K562 (cell line): ENCODE results near the gene ST6GALNAC3. TPM values are rescaled to one million over a fixed set of nuclear protein-coding genes. Genes with fewer than 3 reads are reported as not detected.

ENCODE experiments used
- CHD7 ChIP-seq: fragments of 200-600 bp; sonication (generic); IDR thresholded peaks from one replicate; pipeline ENCODE4 v1.6.1; 2012; ENCODE audit warnings: mild to moderate bottlenecking, low read depth, low read length, inconsistent platforms
- GABPB1 ChIP-seq: sonication (generic); formaldehyde crosslinking; IDR thresholded peaks from 2 replicates; pipeline ENCODE4 v1.8.0; 2022; ENCODE audit warnings: mild to moderate bottlenecking, missing genetic modification reagents
- IFI16 ChIP-seq: fragments of 250-450 bp; sonication (Bioruptor Pico); IDR thresholded peaks from 2 replicates; pipeline ENCODE4 v2.1.2; 2022; ENCODE audit warnings: mild to moderate bottlenecking, inconsistent platforms
- PML ChIP-seq: IDR thresholded peaks from 2 replicates; pipeline ENCODE4 v1.6.1; 2012; ENCODE audit warnings: low read length, inconsistent platforms
- SIN3B ChIP-seq: fragments of 450-650 bp; IDR thresholded peaks from 2 replicates; pipeline ENCODE4 v1.6.1; 2017; ENCODE audit warnings: low read depth, mild to moderate bottlenecking, moderate library complexity
- ZKSCAN3 ChIP-seq: fragments of 250-450 bp; sonication (Bioruptor Pico); IDR thresholded peaks from 2 replicates; pipeline ENCODE4 v1.4.0; 2020
- polyA plus RNA-seq, 8 experiments: library from polyadenylated mRNA; depleted of rRNA in 4 of 8; stranded (reverse) in 5 of 8; unstranded in 3 of 8; fragments of >200 nt; fragmentation: Nextera tagmentation in 2 of 8; fragmentation: Illumina TruSeq in 1 of 8; extraction: Ambion mirVana in 2 of 8; extraction: Trizol in 1 of 8; gene quantifications; 2 replicates each; pipeline versions ENCODE4 v1.2.1 to v1.2.3, GENCODE V29; 2011 to 2014; ENCODE audit warnings: inconsistent platforms in 1 of 8, missing spikeins in 1 of 8
- total RNA-seq, 7 experiments: library from RNA; depleted of rRNA in 6 of 7; stranded (reverse); fragments of >200 nt in 6 of 7; fragmentation: Illumina TruSeq in 2 of 7; extraction: Trizol in 2 of 7; gene quantifications; 2 replicates each; pipeline versions ENCODE4 v1.2.1 to v1.2.3, GENCODE V29; 2011 to 2021; ENCODE audit warnings: low replicate concordance in 1 of 7

ST6GALNAC3 gene
- total and polyA plus RNA-seq, 9 of the 15 experiments (the other 6 are each of a cell fraction or from before 2014, with no cell fraction given), result 0.04 to 0.29 (median 0.18) TPM; not detected in 6

- TF ChIP-seq CHD7, result no peak
- no peak for TF ChIP-seq IFI16
- no peak for TF ChIP-seq PML
- no peak for TF ChIP-seq SIN3B
- no peak for TF ChIP-seq GABPB1 (CRISPR knock-in tag)
- no peak for TF ChIP-seq ZKSCAN3 (CRISPR knock-in tag)
These were observed 327.6 kb downstream of the ST6GALNAC3 start (continued) for GRCh38 chr1:76402128-76402527.
